Urinary bladder (tissue), 4 donors: ENCODE measurements around the gene ZNF177. TPM values are rescaled to one million over a fixed set of nuclear protein-coding genes. Genes with fewer than 3 reads are reported as not detected.

Experiments used
- DNase-seq: peaks from one replicate; pipeline ENCODE4 v3.0.0-alpha.2; 2015; ENCODE audit errors: extremely low spot score
- H3K27ac ChIP-seq: one replicate; pipeline ENCODE4 v1.5.1; 2013; ENCODE audit warnings: low read depth, mild to moderate bottlenecking, moderate library complexity
- H3K36me3 ChIP-seq: one replicate; pipeline ENCODE4 v1.6.1; 2013; ENCODE audit warnings: mild to moderate bottlenecking, moderate library complexity; ENCODE audit not compliant: insufficient read depth
- H3K4me1 ChIP-seq: one replicate; pipeline ENCODE4 v1.6.1; 2013; ENCODE audit warnings: mild to moderate bottlenecking, moderate library complexity; ENCODE audit not compliant: insufficient read depth
- H3K4me3 ChIP-seq: one replicate; pipeline ENCODE4 v1.5.1; 2013; ENCODE audit warnings: low read depth, low read length
- WGBS: extraction: QIAGEN DNeasy Blood & Tissue Kit; methylation state at CpG from one replicate; pipeline ENCODE4 v1.1.7; 2013; 5-methylcytosine and 5-hydroxymethylcytosine counted together
- polyA plus RNA-seq: library from polyadenylated mRNA; stranded (reverse); fragments of 200-250 nt; gene quantifications from one replicate; pipeline ENCODE4 v1.2.3, GENCODE V29; 2013
- total RNA-seq: library from RNA; depleted of rRNA; stranded (reverse); fragments of >200 nt; gene quantifications from one replicate; pipeline ENCODE4 v1.2.3, GENCODE V29; 2014
- donor health status: healthy with polysubstance abuse.
- donor health status: healthy.

ZNF177 gene
- total and polyA plus RNA-seq, 2 donors: 3.2 to 8.6 TPM

- no peaks in the 10 kb centered on the region for H3K36me3 ChIP-seq
- H3K4me1 ChIP-seq: no peaks in the 10 kb centered on the region
- H3K4me3 ChIP-seq: no peak overlapping the region
- no peak for DNase-seq
- H3K27ac ChIP-seq: no peak overlapping the region
These were observed 9.8 kb upstream of the ZNF177 start for GRCh38 chr19:9353011-9353410.

- Histone ChIP-seq H3K4me1 (no peaks in the 10 kb centered on the region), H3K36me3 (no peaks in the 10 kb centered on the region), H3K4me3 (no peak overlapping the region), H3K27ac (no peak overlapping the region)
- DNase-seq: no peak
- 87% methylated on average over 2 of the region's 2 CpGs for WGBS
These were observed 8.2 kb upstream of the ZNF177 start for GRCh38 chr19:9354651-9355050.

- 94% methylated on average over 6 of the region's 6 CpGs for WGBS
- no peak overlapping the region for H3K4me3 ChIP-seq
- no peak overlapping the region for H3K27ac ChIP-seq
- H3K36me3 ChIP-seq: no peaks in the 10 kb centered on the region
- H3K4me1 ChIP-seq: no peaks in the 10 kb centered on the region
- DNase-seq: no peak
These were observed 8.2 kb downstream of the ZNF177 start for GRCh38 chr19:9370738-9371619.

- no peaks in the 10 kb centered on the region for H3K4me1 ChIP-seq
- H3K4me3 ChIP-seq: no peak overlapping the region
- DNase-seq: no peak
- H3K27ac ChIP-seq: no peak overlapping the region
- peaks cover 23% of the 10 kb centered on the region for H3K36me3 ChIP-seq
- WGBS: 73% methylated on average over 4 of the region's 4 CpGs
These were observed 18.6 kb downstream of the ZNF177 start for GRCh38 chr19:9381361-9381785.

GRCh38 chr19:9406798-9407352 is 44.1 kb downstream of the ZNF177 start:
- Histone ChIP-seq H3K4me1 (no peaks in the 10 kb centered on the region), H3K36me3 (no peaks in the 10 kb centered on the region), H3K27ac (no peak overlapping the region), H3K4me3 (peak overlapping the region; percentile 57)
- WGBS: under 1% methylated on average over 39 of the region's 39 CpGs
- DNase-seq: peak; percentile 63

- Histone ChIP-seq H3K36me3 (no peaks in the 10 kb centered on the region), H3K4me3 (no peak overlapping the region), H3K4me1 (no peaks in the 10 kb centered on the region), H3K27ac (no peak overlapping the region)
- WGBS: 78% methylated on average over 5 of the region's 5 CpGs
- DNase-seq: no peak
These were observed 45.0 kb downstream of the ZNF177 start for GRCh38 chr19:9407827-9408226.

- H3K4me1 ChIP-seq: no peaks in the 10 kb centered on the region
- peaks cover 32% of the 10 kb centered on the region for H3K36me3 ChIP-seq
- 98% methylated on average over 14 of the region's 14 CpGs for WGBS
- H3K27ac ChIP-seq: no peak overlapping the region
- DNase-seq: no peak
- H3K4me3 ChIP-seq: no peak overlapping the region
These were observed 50.6 kb downstream of the ZNF177 start for GRCh38 chr19:9413240-9413954.

GRCh38 chr19:9427941-9428340 is 65.1 kb downstream of the ZNF177 start:
- Histone ChIP-seq H3K36me3 (peaks cover 7% of the 10 kb centered on the region), H3K27ac (no peak overlapping the region), H3K4me1 (no peaks in the 10 kb centered on the region), H3K4me3 (no peak overlapping the region)
- 77% methylated on average over 6 of the region's 6 CpGs for WGBS
- DNase-seq: no peak

GRCh38 chr19:9430444-9430843 is 67.6 kb downstream of the ZNF177 start:
- no peak overlapping the region for H3K27ac ChIP-seq
- peaks cover 5% of the 10 kb centered on the region for H3K36me3 ChIP-seq
- 93% methylated on average over 1 of the region's 1 CpG for WGBS

GRCh38 chr19:9431475-9431874 is 68.7 kb downstream of the ZNF177 start:
- 85% methylated on average over 7 of the region's 7 CpGs for WGBS
- H3K27ac ChIP-seq: no peak overlapping the region
- H3K4me3 ChIP-seq: no peak overlapping the region
- no peak for DNase-seq
- no peaks in the 10 kb centered on the region for H3K4me1 ChIP-seq
- peaks cover 5% of the 10 kb centered on the region for H3K36me3 ChIP-seq

More at GRCh38 chr19:9430444-9430843, 67.6 kb downstream of the ZNF177 start:
- Histone ChIP-seq H3K4me1 (no peaks in the 10 kb centered on the region), H3K4me3 (no peak overlapping the region)
- no peak for DNase-seq

Other genes starting within 250 kb of the ZNF177 start
- not detected for gene OR7G1, start 247.2 kb upstream of the ZNF177 start, total RNA-seq
- not detected for gene OR7G1, start 247.2 kb upstream of the ZNF177 start, polyA plus RNA-seq
- gene OR7G3, start 236.1 kb upstream of the ZNF177 start, total RNA-seq: not detected
- gene OR7G3, start 236.1 kb upstream of the ZNF177 start, polyA plus RNA-seq: not detected
- 14.0 TPM for gene ZNF317, start 222.6 kb upstream of the ZNF177 start, total RNA-seq
- gene ZNF317, start 222.6 kb upstream of the ZNF177 start, polyA plus RNA-seq: 17.0 TPM
- not detected for gene OR7D2, start 184.0 kb upstream of the ZNF177 start, total RNA-seq
- gene OR7D2, start 184.0 kb upstream of the ZNF177 start, polyA plus RNA-seq: 0.03 TPM
- gene OR7D4, start 143.4 kb upstream of the ZNF177 start, total RNA-seq: not detected
- gene OR7D4, start 143.4 kb upstream of the ZNF177 start, polyA plus RNA-seq: not detected
- gene OR7E24, start 112.1 kb upstream of the ZNF177 start, total RNA-seq: not detected
- gene OR7E24, start 112.1 kb upstream of the ZNF177 start, polyA plus RNA-seq: not detected
- 15.2 TPM for gene ZNF699, start 53.2 kb upstream of the ZNF177 start, total RNA-seq
- 5.3 TPM for gene ZNF699, start 53.2 kb upstream of the ZNF177 start, polyA plus RNA-seq
- gene ZNF559, start 38.8 kb upstream of the ZNF177 start, total RNA-seq: 64.5 TPM
- gene ZNF559, start 38.8 kb upstream of the ZNF177 start, polyA plus RNA-seq: 20.8 TPM
- gene ZNF266, start 72.6 kb downstream of the ZNF177 start, total RNA-seq: 30.7 TPM
- gene ZNF266, start 72.6 kb downstream of the ZNF177 start, polyA plus RNA-seq: 23.5 TPM
- 0.21 TPM for gene ZNF560, start 135.6 kb downstream of the ZNF177 start, total RNA-seq
- gene ZNF560, start 135.6 kb downstream of the ZNF177 start, polyA plus RNA-seq: 0.08 TPM
- 29.8 TPM for gene ZNF426, start 175.6 kb downstream of the ZNF177 start, total RNA-seq
- 6.9 TPM for gene ZNF426, start 175.6 kb downstream of the ZNF177 start, polyA plus RNA-seq
- gene ZNF121, start 221.5 kb downstream of the ZNF177 start, total RNA-seq: 80.9 TPM
- 3.7 TPM for gene ZNF121, start 221.5 kb downstream of the ZNF177 start, polyA plus RNA-seq